ENCODE measurements around the gene FXYD6. TPM values are rescaled to one million over a fixed set of nuclear protein-coding genes. Genes with fewer than 3 reads are reported as not detected.

Gene FXYD6
- total RNA-seq, 1 experiment from 2014 or later: 1.0 TPM

GRCh38 chr11:117898059-117898458 lies 21.6 kb upstream of the FXYD6 start:
- no TSS peak for BruUV-seq (replicated peaks)

GRCh38 chr11:117892651-117893050 lies 16.2 kb upstream of the FXYD6 start:
- no peak for DNase-seq
- intact Hi-C loops (cut with micrococcal nuclease; ENCODE audit: unreplicated experiment): no loop called here
- ChIA-PET POLR2A (no interaction called here), CTCF (interaction anchor here (0.8 kb wide), 1 partner anchor 54 kb away, joined by 3 read pairs; no protein-coding TSS in a partner anchor)
- no peak overlapping the region for H3K4me3 Mint-ChIP-seq (ENCODE audit: unreplicated experiment)
- peaks cover 4% of the 10 kb centered on the region for H3K27me3 Mint-ChIP-seq (ENCODE audit: insufficient read depth, unreplicated experiment)
- no TSS peak for BruUV-seq (replicated peaks)
- H3K9me3 ChIP-seq: no peaks in the 10 kb centered on the region; the same call in 1 of the 2 replicates
- H3K36me3 Mint-ChIP-seq (ENCODE audit: insufficient read depth, unreplicated experiment): no peaks in the 10 kb centered on the region
- TF ChIP-seq CTCF (IDR thresholded peaks at IDR 0.05; ENCODE audit: insufficient read depth in 1 of 2, low read depth in 1 of 2, low read length in 1 of 2, severe bottlenecking in 1 of 2, unreplicated experiment in 1 of 2): no peak
- H3K27ac Mint-ChIP-seq (ENCODE audit: unreplicated experiment): no peak overlapping the region
- no peaks in the 10 kb centered on the region for H3K36me3 ChIP-seq (ENCODE audit: control insufficient read depth, insufficient read depth, low read length)
- no peaks in the 10 kb centered on the region for H3K27me3 ChIP-seq (replicated peaks; ENCODE audit: control insufficient read depth, insufficient read depth, low read length)
- no peaks in the 10 kb centered on the region for H3K4me1 Mint-ChIP-seq (ENCODE audit: low read depth, unreplicated experiment)
- peaks cover 8% of the 10 kb centered on the region for H3K4me1 ChIP-seq
- no peak overlapping the region for H3K4me3 ChIP-seq (ENCODE audit: low read depth, low read length)
- peaks cover 10% of the 10 kb centered on the region for H3K9me3 Mint-ChIP-seq (ENCODE audit: unreplicated experiment)

More at GRCh38 chr11:117898059-117898458, 21.6 kb upstream of the FXYD6 start:
- Histone ChIP-seq H3K27me3 (replicated peaks; ENCODE audit: control insufficient read depth, insufficient read depth, low read length) (no peaks in the 10 kb centered on the region), H3K36me3 (ENCODE audit: control insufficient read depth, insufficient read depth, low read length) (no peaks in the 10 kb centered on the region), H3K4me1 (no peaks in the 10 kb centered on the region), H3K4me3 (ENCODE audit: low read depth, low read length) (no peak overlapping the region), H3K9me3 (no peaks in the 10 kb centered on the region)
- Mint-ChIP-seq H3K36me3 (ENCODE audit: insufficient read depth, unreplicated experiment) (no peaks in the 10 kb centered on the region), H3K27me3 (ENCODE audit: insufficient read depth, unreplicated experiment) (peaks cover 4% of the 10 kb centered on the region), H3K9me3 (ENCODE audit: unreplicated experiment) (no peaks in the 10 kb centered on the region), H3K4me3 (ENCODE audit: unreplicated experiment) (no peak overlapping the region), H3K4me1 (ENCODE audit: low read depth, unreplicated experiment) (no peaks in the 10 kb centered on the region), H3K27ac (ENCODE audit: unreplicated experiment) (no peak overlapping the region)
- POLR2A ChIA-PET: no interaction called here
- TF ChIP-seq CTCF (IDR thresholded peaks at IDR 0.05; ENCODE audit: insufficient read depth in 1 of 2, low read depth in 1 of 2, low read length in 1 of 2, severe bottlenecking in 1 of 2, unreplicated experiment in 1 of 2): no peak
- peak in 1 of 2 experiments; percentile 24 for DNase-seq
- intact Hi-C loops (cut with micrococcal nuclease; ENCODE audit: unreplicated experiment): no loop called here
- CTCF ChIA-PET: no interaction called here

GRCh38 chr11:117891362-117891761 lies 14.9 kb upstream of the FXYD6 start:
- Histone ChIP-seq H3K4me3 (ENCODE audit: low read depth, low read length) (no peak overlapping the region), H3K9me3 (no peaks in the 10 kb centered on the region; the same call in 1 of the 2 replicates), H3K27me3 (replicated peaks; ENCODE audit: control insufficient read depth, insufficient read depth, low read length) (no peaks in the 10 kb centered on the region), H3K4me1 (peaks cover 13% of the 10 kb centered on the region), H3K36me3 (ENCODE audit: control insufficient read depth, insufficient read depth, low read length) (no peaks in the 10 kb centered on the region)
- H3K4me3 Mint-ChIP-seq (ENCODE audit: unreplicated experiment): no peak overlapping the region
- ChIA-PET POLR2A (no interaction called here), CTCF (no interaction called here)
- no peak for TF ChIP-seq CTCF (IDR thresholded peaks at IDR 0.05; ENCODE audit: insufficient read depth in 1 of 2, low read depth in 1 of 2, low read length in 1 of 2, severe bottlenecking in 1 of 2, unreplicated experiment in 1 of 2)
- no peaks in the 10 kb centered on the region for H3K36me3 Mint-ChIP-seq (ENCODE audit: insufficient read depth, unreplicated experiment)
- peaks cover 10% of the 10 kb centered on the region for H3K9me3 Mint-ChIP-seq (ENCODE audit: unreplicated experiment)
- peak in 1 of 2 experiments; percentile 9 for DNase-seq
- intact Hi-C loops (cut with micrococcal nuclease; ENCODE audit: unreplicated experiment): no loop called here
- no peak overlapping the region for H3K27ac Mint-ChIP-seq (ENCODE audit: unreplicated experiment)
- no peaks in the 10 kb centered on the region for H3K4me1 Mint-ChIP-seq (ENCODE audit: low read depth, unreplicated experiment)
- BruUV-seq (replicated peaks): no TSS peak
- H3K27me3 Mint-ChIP-seq (ENCODE audit: insufficient read depth, unreplicated experiment): peaks cover under 1% of the 10 kb centered on the region

Data from Caco-2 (cell line).